OCI-LY1 (cell line): ENCODE measurements around the gene ANKRD52.

Experiments
- H2AFZ ChIP-seq: fragments of 200-600 bp; sonication (generic), shearing (Covaris generic); 2 replicates; pipeline ENCODE4 v1.6.0; 2014; ENCODE audit warnings: antibody characterized with exemption, mild to moderate bottlenecking, low read length
- H3F3A ChIP-seq: fragments of 200-600 bp; sonication (generic), shearing (Covaris generic); 2 replicates; pipeline ENCODE4 v1.6.0; 2014; ENCODE audit warnings: mild to moderate bottlenecking, antibody characterized with exemption, low read length, moderate library complexity; ENCODE audit not compliant: insufficient read depth
- H3K27ac ChIP-seq: fragments of 200-600 bp; sonication (generic); 2 replicates; pipeline ENCODE4 v1.5.1; 2014; ENCODE audit warnings: low read length, mixed run types, mild to moderate bottlenecking, low read depth; ENCODE audit not compliant: poor library complexity, severe bottlenecking
- H3K27me3 ChIP-seq: fragments of 200-600 bp; sonication (generic); 2 replicates; pipeline ENCODE4 v1.6.0; 2014; ENCODE audit warnings: antibody characterized with exemption, mild to moderate bottlenecking, low read length, moderate library complexity; ENCODE audit not compliant: insufficient read depth
- H3K36me3 ChIP-seq: fragments of 200-600 bp; sonication (generic); 2 replicates; pipeline ENCODE4 v1.6.1; 2014; ENCODE audit warnings: mild to moderate bottlenecking, antibody characterized with exemption, low read length, moderate library complexity, mixed read lengths; ENCODE audit not compliant: insufficient read depth
- H3K4me1 ChIP-seq: fragments of 200-600 bp; sonication (generic); 2 replicates; pipeline ENCODE4 v1.5.1; 2014; ENCODE audit warnings: mild to moderate bottlenecking, low read length, moderate library complexity; ENCODE audit not compliant: insufficient read depth, severe bottlenecking
- H3K4me2 ChIP-seq: fragments of 200-600 bp; sonication (generic), shearing (Covaris generic); 2 replicates; pipeline ENCODE4 v1.6.1; 2014; ENCODE audit warnings: low read length
- H3K4me3 ChIP-seq: fragments of 200-600 bp; sonication (generic); 2 replicates; pipeline ENCODE4 v1.5.1; 2014; ENCODE audit warnings: low read length, low read depth, mild to moderate bottlenecking, mixed read lengths; ENCODE audit not compliant: poor library complexity, severe bottlenecking
- H3K79me2 ChIP-seq: fragments of 200-600 bp; shearing (Covaris generic); 2 replicates; pipeline ENCODE4 v1.6.1; 2016; ENCODE audit warnings: mixed run types, low read length, mixed read lengths; ENCODE audit not compliant: insufficient read depth
- H3K9ac ChIP-seq: fragments of 200-600 bp; sonication (generic), shearing (Covaris generic); 2 replicates; pipeline ENCODE4 v1.6.1; 2014; ENCODE audit warnings: mild to moderate bottlenecking, low read length, mixed read lengths
- H3K9me2 ChIP-seq: fragments of 200-600 bp; sonication (generic), shearing (Covaris generic); 2 replicates; pipeline ENCODE4 v1.6.1; 2014; ENCODE audit warnings: low read depth, mild to moderate bottlenecking, low read length, mixed read lengths
- H3K9me3 ChIP-seq: fragments of 200-600 bp; shearing (Covaris generic); 2 replicates; pipeline ENCODE4 v1.6.1; 2014; ENCODE audit warnings: low read length, mixed read lengths
- H4K20me1 ChIP-seq: fragments of 200-600 bp; sonication (generic), shearing (Covaris generic); 2 replicates; pipeline ENCODE4 v1.6.0; 2016; ENCODE audit warnings: mild to moderate bottlenecking, low read length; ENCODE audit not compliant: insufficient read depth
- EZH2 ChIP-seq: fragments of 200-600 bp; sonication (generic), shearing (Covaris generic); IDR thresholded peaks from 2 replicates; pipeline ENCODE4 v1.8.0; 2017; ENCODE audit warnings: borderline replicate concordance, mixed run types, mild to moderate bottlenecking, antibody characterized with exemption, low read length, moderate library complexity, mixed read lengths
- TF ChIP-seq, protein P1 (sequence below): fragments of 200-600 bp; sonication (generic), shearing (Covaris generic); IDR thresholded peaks from 2 replicates; pipeline ENCODE4 v1.5.1; 2017; ENCODE audit warnings: mild to moderate bottlenecking, antibody characterized with exemption, low read length, moderate library complexity, mixed read lengths

Gene ANKRD52

DNA sequence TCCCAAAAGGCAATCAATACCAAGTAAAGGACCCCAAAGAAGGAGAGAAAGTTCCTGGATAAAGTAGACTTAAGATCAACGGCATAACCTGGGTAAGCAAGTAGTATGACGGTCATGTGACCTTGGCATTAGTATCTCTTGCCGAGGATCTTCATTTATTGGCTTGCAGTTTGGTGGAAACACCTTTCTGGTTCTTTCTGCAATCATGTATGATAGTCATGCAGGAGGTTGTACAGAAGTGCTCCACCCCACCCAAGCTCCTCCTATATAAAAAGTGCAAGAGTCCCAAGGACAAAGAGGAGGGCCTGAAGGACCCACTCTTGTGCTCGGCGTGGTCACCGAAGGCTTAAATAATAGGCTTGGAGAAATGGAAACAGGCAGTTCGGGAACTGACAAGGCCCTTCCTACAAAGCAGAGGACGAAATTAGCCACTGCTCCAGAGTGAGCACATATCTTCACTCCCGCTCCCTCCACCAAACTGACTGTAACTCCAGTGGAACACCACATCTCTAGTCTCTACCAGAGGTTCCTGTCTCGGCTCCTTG, 41.2 kb upstream of the ANKRD52 start:
- Histone ChIP-seq H3K79me2 (peaks cover 52% of the 10 kb centered on the region), H3K27ac (peak overlapping the region; percentile 68), H3K36me3 (peaks cover 40% of the 10 kb centered on the region), H3K9ac (peak overlapping the region; percentile 91), H3K4me2 (peak overlapping the region; percentile 91), H3K9me3 (no peaks in the 10 kb centered on the region), H3K4me1 (peaks cover 61% of the 10 kb centered on the region), H4K20me1 (no peaks in the 10 kb centered on the region), H3F3A (no peaks in the 10 kb centered on the region), H3K27me3 (no peaks in the 10 kb centered on the region), H3K4me3 (peak overlapping the region; percentile 83), H3K9me2 (no peaks in the 10 kb centered on the region), H2AFZ (no peak overlapping the region)
- TF ChIP-seq, protein P1, sequence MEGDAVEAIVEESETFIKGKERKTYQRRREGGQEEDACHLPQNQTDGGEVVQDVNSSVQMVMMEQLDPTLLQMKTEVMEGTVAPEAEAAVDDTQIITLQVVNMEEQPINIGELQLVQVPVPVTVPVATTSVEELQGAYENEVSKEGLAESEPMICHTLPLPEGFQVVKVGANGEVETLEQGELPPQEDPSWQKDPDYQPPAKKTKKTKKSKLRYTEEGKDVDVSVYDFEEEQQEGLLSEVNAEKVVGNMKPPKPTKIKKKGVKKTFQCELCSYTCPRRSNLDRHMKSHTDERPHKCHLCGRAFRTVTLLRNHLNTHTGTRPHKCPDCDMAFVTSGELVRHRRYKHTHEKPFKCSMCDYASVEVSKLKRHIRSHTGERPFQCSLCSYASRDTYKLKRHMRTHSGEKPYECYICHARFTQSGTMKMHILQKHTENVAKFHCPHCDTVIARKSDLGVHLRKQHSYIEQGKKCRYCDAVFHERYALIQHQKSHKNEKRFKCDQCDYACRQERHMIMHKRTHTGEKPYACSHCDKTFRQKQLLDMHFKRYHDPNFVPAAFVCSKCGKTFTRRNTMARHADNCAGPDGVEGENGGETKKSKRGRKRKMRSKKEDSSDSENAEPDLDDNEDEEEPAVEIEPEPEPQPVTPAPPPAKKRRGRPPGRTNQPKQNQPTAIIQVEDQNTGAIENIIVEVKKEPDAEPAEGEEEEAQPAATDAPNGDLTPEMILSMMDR, result no peak
- TF ChIP-seq EZH2, result no peak

DNA sequence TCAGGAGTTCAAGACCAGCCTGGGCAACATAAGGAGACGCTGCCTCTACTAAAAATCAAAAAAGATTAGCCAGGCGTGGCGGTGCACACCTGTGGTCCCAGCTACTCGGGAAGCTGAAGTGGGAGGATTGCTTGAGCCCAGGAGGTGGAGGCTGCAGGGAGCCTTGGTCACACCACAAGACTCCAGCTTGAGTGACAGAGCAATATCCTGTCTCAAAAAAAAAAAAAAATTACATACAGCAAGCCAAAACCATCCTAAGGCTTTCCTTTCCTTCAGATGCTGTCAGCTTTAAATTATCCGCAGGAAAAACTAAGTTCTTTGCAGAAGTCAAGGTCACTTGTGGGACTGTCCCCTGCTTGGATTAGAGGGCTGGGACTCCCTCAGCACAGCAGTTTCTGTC, 40.6 kb upstream of the ANKRD52 start:
- Histone ChIP-seq H3K4me2 (peak overlapping the region; percentile 91), H3K9me2 (no peaks in the 10 kb centered on the region), H3K4me1 (peaks cover 61% of the 10 kb centered on the region), H3K36me3 (peaks cover 46% of the 10 kb centered on the region), H3K9me3 (no peaks in the 10 kb centered on the region), H3K9ac (peak overlapping the region; percentile 91), H3K27ac (peak overlapping the region; percentile 68), H2AFZ (no peak overlapping the region), H4K20me1 (no peaks in the 10 kb centered on the region), H3K79me2 (peaks cover 58% of the 10 kb centered on the region), H3K27me3 (no peaks in the 10 kb centered on the region), H3K4me3 (peak overlapping the region; percentile 83), H3F3A (no peaks in the 10 kb centered on the region)
- TF ChIP-seq EZH2, result no peak

DNA sequence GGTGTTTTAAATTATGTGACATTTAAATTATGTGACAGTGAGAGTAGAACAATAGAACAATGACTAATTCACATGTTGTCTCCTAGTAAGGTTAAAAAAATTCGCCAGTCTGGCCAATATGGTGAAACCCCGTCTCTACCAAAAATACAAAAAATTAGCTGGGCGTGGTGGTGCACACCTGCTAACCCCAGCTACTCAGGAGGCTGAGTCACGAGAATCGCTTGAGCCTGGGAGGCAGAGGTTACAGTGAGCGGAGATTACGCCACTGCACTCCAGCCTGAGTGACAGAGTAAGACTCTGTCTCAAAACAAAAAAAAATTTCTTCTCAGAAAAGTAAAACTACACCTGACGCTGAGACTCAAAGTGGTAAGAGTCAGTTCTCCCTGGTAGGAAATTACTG, 39.2 kb upstream of the ANKRD52 start:
- Histone ChIP-seq H3K9ac (no peak overlapping the region; the same call in 1 of the 2 replicates), H2AFZ (no peak overlapping the region), H3K9me2 (no peaks in the 10 kb centered on the region), H3K4me3 (peak overlapping the region; percentile 9), H4K20me1 (no peaks in the 10 kb centered on the region), H3K27me3 (no peaks in the 10 kb centered on the region), H3K4me1 (peaks cover 53% of the 10 kb centered on the region), H3K9me3 (no peaks in the 10 kb centered on the region), H3K27ac (peak overlapping the region; percentile 10), H3K4me2 (peak overlapping the region; percentile 91), H3K36me3 (peaks cover 52% of the 10 kb centered on the region), H3K79me2 (peaks cover 69% of the 10 kb centered on the region), H3F3A (no peaks in the 10 kb centered on the region)
- TF ChIP-seq, protein P1, result no peak
- TF ChIP-seq EZH2, result no peak

DNA sequence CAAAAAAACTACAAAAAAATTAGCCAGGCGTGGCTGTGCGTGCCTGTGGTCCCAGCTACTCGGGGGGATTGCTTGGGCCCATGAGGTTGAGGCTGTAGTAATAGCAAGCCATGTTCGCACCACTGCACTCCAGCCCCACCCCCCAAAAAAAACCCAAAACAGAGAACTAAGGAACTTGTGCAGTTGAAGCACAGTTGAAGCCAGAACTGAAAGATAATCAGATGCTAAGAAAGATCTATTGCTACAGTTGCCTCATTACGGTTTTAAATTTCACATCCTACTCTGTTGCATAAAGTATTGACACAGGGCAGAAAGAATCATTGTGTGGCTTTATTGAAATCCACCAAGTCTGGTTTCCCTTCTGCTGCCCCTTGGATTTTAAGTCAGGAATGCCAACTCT, 38.1 kb upstream of the ANKRD52 start:
- H3K27ac ChIP-seq, result no peak overlapping the region
- no peaks in the 10 kb centered on the region for H3K9me2 ChIP-seq
- TF ChIP-seq, protein P1, result no peak
- no peak for TF ChIP-seq EZH2
- H3K4me1 ChIP-seq, result peaks cover 47% of the 10 kb centered on the region
- H3K9ac ChIP-seq, result no peak overlapping the region; the same call in 1 of the 2 replicates
- H3K27me3 ChIP-seq, result no peaks in the 10 kb centered on the region
- peak overlapping the region; percentile 91 for H3K4me2 ChIP-seq
- H3K79me2 ChIP-seq, result peaks cover 76% of the 10 kb centered on the region
- H4K20me1 ChIP-seq, result no peaks in the 10 kb centered on the region
- H3K9me3 ChIP-seq, result no peaks in the 10 kb centered on the region
- no peak overlapping the region for H2AFZ ChIP-seq
- H3F3A ChIP-seq, result no peaks in the 10 kb centered on the region
- H3K4me3 ChIP-seq, result peak overlapping the region; percentile 9
- peaks cover 55% of the 10 kb centered on the region for H3K36me3 ChIP-seq
